Stimulated activated CD4-positive, alpha-beta T cell treated with anti-CD3 and anti-CD28 coated beads, Interleukin-2, amount 100 ng/mL, for 24 hours (primary cell): ENCODE results near the gene HAO2.
A peak's percentile ranks its signal among the peaks of the same experiment; 100 is the strongest.
"Not testable (repeated sequence)": the region's sequence is repeated elsewhere in the genome, so short reads cannot be mapped to it uniquely, and the experiment has no call there.

Experiments used
- DNase-seq, 2 donors: peaks; one replicate each; pipeline ENCODE4 v3.0.0-alpha.2; 2020

Gene HAO2

GRCh38 chr1:119368554-119368953 is at the start of gene HAO2:
Gene HAO2, plus strand, starts transcription at chr1:119368785. Its CDS starts 12,301 bp downstream, at chr1:119381086.
- no peak for DNase-seq

- no peak for DNase-seq
These were observed 48.5 kb upstream of the HAO2 start for GRCh38 chr1:119320100-119320499.

GRCh38 chr1:119321666-119322419 is 46.7 kb upstream of the HAO2 start:
- DNase-seq: no peak

GRCh38 chr1:119323216-119323982 is 45.2 kb upstream of the HAO2 start:
- DNase-seq: no peak

GRCh38 chr1:119324198-119324597 is 44.4 kb upstream of the HAO2 start:
- DNase-seq: no peak

- DNase-seq: no peak
These were observed 42.3 kb upstream of the HAO2 start for GRCh38 chr1:119326251-119326650.

GRCh38 chr1:119327094-119327449 is 41.5 kb upstream of the HAO2 start:
- no peak for DNase-seq

GRCh38 chr1:119327450-119328155 is 41.0 kb upstream of the HAO2 start:
- peak; percentile 36 to 53 for DNase-seq

- no peak for DNase-seq
These were observed 38.8 kb upstream of the HAO2 start for GRCh38 chr1:119329541-119330461.

GRCh38 chr1:119330466-119331189 is 38.0 kb upstream of the HAO2 start:
- DNase-seq: no peak

GRCh38 chr1:119331190-119331515 is 37.4 kb upstream of the HAO2 start:
- no peak for DNase-seq

- no peak for DNase-seq
These were observed 36.7 kb upstream of the HAO2 start for GRCh38 chr1:119331915-119332314.

GRCh38 chr1:119332622-119333021 is 36.0 kb upstream of the HAO2 start:
- no peak for DNase-seq

- DNase-seq: no peak
These were observed 35.3 kb upstream of the HAO2 start for GRCh38 chr1:119333163-119333896.

GRCh38 chr1:119333897-119334250 is 34.7 kb upstream of the HAO2 start:
- not testable (repeated sequence) for DNase-seq

- DNase-seq: no peak
These were observed 31.7 kb upstream of the HAO2 start for GRCh38 chr1:119336848-119337247.

GRCh38 chr1:119338004-119338403 is 30.6 kb upstream of the HAO2 start:
- no peak for DNase-seq

GRCh38 chr1:119338757-119339156 is 29.8 kb upstream of the HAO2 start:
- DNase-seq: no peak

- DNase-seq: no peak
These were observed 27.7 kb upstream of the HAO2 start for GRCh38 chr1:119340861-119341261.

- no peak for DNase-seq
These were observed 27.1 kb upstream of the HAO2 start for GRCh38 chr1:119341372-119341947.

GRCh38 chr1:119345398-119345797 is 23.2 kb upstream of the HAO2 start:
- DNase-seq: no peak
